ENCODE measurements around the gene GNPTG. TPM values are rescaled to one million over a fixed set of nuclear protein-coding genes. Genes with fewer than 3 reads are reported as not detected.

The GNPTG gene
- 36.3 and 40.2 TPM in 2 replicates for total RNA-seq

DNA sequence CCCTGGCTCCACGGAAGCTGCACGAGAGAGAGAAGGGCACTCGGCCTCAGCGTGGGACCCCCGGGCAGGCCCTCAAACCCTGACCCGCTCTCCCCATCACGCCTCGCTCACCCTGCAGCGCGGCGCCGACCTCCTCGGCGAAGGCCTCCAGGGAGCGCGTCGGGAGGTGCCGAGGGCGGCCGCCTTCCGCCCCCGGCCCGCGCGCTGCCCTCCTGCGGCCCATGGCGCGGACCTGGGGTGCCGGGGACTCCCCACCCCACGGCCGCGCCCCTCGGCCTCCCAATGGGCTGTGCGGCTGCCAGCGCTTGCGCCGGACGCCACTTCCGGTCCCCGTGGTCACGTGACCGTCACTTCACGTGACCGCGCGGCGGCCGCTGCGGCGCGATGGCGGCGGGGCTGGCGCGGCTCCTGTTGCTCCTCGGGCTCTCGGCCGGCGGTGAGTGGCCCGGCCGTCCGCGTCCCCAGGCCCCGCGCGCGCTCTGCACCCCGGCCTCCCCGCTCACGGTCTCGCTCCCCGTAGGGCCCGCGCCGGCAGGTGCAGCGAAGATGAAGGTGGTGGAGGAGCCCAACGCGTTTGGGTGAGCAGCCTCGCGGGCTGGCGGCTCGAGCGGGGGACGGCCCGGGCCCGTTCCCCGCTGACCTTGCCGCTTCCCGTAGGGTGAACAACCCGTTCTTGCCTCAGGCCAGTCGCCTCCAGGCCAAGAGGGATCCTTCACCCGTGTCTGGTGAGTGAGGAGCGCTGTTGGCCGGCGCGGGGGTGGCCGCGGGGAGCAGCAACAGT, at the start of gene GNPTG, which contains the start of gene TSR3:
Gene GNPTG (plus strand): TSS at position 350 of the 781 bp plus-strand sequence. CDS start 35 bp downstream, at position 385.
Gene TSR3 (minus strand): TSS at position 297 of the 781 bp plus-strand sequence. CDS start 74 bp downstream, at position 223.
- intact Hi-C loops (cut with micrococcal nuclease): loop anchor here (1.0 to 2.0 kb wide), 4 partner anchors 8 to 355 kb away; partner anchors contain the start of genes MAPK8IP3 and UQCC4
- CTCF ChIA-PET: no interaction called here
- H3K4me3 Mint-ChIP-seq: peak within 1 kb of the TSS; percentile 85
- peak within 1 kb of the TSS; percentile 77 for H3K27ac Mint-ChIP-seq
- H3K9me3 Mint-ChIP-seq: no peaks in the 10 kb centered on the region
- DNase-seq: peak; percentile 92
- TF ChIP-seq, protein P1, sequence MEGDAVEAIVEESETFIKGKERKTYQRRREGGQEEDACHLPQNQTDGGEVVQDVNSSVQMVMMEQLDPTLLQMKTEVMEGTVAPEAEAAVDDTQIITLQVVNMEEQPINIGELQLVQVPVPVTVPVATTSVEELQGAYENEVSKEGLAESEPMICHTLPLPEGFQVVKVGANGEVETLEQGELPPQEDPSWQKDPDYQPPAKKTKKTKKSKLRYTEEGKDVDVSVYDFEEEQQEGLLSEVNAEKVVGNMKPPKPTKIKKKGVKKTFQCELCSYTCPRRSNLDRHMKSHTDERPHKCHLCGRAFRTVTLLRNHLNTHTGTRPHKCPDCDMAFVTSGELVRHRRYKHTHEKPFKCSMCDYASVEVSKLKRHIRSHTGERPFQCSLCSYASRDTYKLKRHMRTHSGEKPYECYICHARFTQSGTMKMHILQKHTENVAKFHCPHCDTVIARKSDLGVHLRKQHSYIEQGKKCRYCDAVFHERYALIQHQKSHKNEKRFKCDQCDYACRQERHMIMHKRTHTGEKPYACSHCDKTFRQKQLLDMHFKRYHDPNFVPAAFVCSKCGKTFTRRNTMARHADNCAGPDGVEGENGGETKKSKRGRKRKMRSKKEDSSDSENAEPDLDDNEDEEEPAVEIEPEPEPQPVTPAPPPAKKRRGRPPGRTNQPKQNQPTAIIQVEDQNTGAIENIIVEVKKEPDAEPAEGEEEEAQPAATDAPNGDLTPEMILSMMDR (IDR thresholded peaks at IDR 0.05): no peak
- POLR2A ChIA-PET: interaction anchor here (1.0 to 1.8 kb wide), 3 partner anchors 9 to 69 kb away, joined by 3 to 15 read pairs (median 6); partner anchors contain the start of gene UQCC4
- no peaks in the 10 kb centered on the region for H3K27me3 Mint-ChIP-seq
- ATAC-seq (ENCODE audit: low read depth): peak; percentile 93
- peaks cover 24% of the 10 kb centered on the region for H3K36me3 Mint-ChIP-seq (ENCODE audit: low read depth)
- peaks cover 30% of the 10 kb centered on the region for H3K4me1 Mint-ChIP-seq

DNA sequence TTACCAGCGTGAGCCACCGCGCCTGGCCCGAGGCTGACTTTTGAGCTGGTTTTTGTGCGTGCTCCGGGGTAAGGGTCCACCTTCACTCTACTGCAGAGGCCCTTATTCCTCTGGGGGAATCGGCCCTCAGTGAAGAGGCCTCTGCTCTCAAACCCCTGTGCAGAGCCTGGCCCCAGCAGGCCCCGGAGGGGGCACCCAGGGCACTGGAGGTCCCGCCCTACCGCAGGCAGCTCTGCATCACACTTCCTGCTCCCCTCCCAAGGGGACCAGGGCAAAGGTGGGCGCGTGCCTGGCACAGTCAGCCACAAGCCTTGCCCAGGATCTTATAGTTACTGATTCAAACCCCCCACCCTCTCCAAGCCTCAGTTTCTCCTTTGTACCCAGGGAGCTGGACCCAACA, 45.9 kb upstream of the GNPTG start:
- ChIA-PET CTCF (no interaction called here), POLR2A (interaction anchor here (0.7 to 1.8 kb wide), 5 partner anchors 11 to 850 kb away, joined by 3 to 5 read pairs (median 4); partner anchors contain the start of genes TELO2, TRAF7 and UQCC4)
- DNase-seq: no peak
- H3K27ac Mint-ChIP-seq: peak overlapping the region; percentile 59
- intact Hi-C loops (cut with micrococcal nuclease): loop anchor here (5.0 kb wide), 1 partner anchor 411 kb away; no protein-coding TSS in a partner anchor
- H3K4me3 Mint-ChIP-seq: no peak overlapping the region
- ATAC-seq (ENCODE audit: low read depth): no peak
- H3K9me3 Mint-ChIP-seq: no peaks in the 10 kb centered on the region
- H3K27me3 Mint-ChIP-seq: no peaks in the 10 kb centered on the region
- TF ChIP-seq, protein P1 (IDR thresholded peaks at IDR 0.05): no peak
- peaks cover 57% of the 10 kb centered on the region for H3K4me1 Mint-ChIP-seq
- H3K36me3 Mint-ChIP-seq (ENCODE audit: low read depth): peaks cover 10% of the 10 kb centered on the region

DNA sequence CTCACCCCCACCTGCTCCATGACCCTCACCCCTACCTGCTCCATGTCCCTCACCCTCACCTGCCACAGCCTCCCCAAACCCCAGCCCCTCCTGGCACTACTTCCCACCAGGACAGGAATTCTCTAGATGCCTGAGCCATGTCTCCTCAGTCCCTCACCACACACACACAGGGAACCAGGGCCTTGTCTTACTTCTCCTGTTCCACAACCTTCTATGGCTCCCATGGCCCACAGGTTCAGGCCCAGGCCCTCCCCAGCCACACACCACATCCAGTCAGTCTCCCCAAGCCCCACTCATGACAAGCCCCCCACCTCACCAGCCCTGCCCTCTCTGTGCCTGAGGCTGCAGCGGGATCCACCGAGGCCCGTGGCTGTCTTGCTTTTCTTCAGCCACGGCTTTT, 45.4 kb upstream of the GNPTG start:
- intact Hi-C loops (cut with micrococcal nuclease): loop anchor here (5.0 kb wide), 1 partner anchor 411 kb away; no protein-coding TSS in a partner anchor

DNA sequence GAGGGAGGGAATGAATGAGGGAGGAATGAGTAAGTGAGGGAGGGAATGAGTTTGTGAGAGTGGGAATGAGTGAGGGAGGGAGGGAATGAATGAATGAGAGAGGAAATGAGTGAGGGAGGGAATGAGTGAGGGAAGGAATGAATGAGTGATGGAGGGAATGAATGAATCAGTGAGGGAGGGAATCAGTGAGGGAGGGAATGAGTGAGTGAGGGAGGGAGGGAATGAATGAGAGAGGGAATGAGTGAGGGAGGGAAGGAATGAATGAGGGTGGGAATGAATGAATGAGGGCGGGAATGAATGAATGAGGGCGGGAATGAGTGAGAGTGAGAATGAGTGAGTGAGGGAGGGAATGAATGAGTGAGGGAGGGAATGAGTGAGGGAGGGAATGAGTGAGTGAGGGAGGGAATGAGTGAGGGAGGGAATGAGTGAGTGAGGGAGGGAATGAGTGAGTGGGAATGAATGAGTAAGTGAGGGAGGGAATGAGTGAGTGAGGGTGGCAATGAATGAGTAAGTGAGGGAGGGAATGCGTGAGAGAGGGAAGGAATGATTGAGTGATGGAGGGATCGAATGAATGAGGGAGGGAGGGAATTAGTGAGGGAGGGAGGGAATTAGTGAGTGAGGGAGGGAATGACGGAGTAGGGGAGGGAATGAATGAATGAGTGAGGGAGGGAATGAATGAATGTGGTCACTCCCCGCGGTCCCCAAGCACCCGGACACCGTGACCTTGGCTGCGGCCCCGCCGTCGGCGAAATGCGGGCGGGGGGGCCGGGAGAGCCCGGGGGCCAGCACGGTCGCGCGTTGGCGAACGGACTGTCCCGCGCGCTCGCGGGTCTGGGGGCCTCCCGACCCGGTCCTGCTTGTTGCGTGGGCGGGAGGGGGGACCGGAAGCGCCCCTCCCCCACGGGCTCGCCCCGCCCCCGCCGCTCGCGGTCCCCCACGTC, 43.4 kb upstream of the GNPTG start:
- intact Hi-C loops (cut with micrococcal nuclease): loop anchor here (1.0 to 5.0 kb wide), 3 partner anchors 112 to 474 kb away; partner anchors contain the start of genes NUBP2, SPSB3 and UQCC4
- no peak for ATAC-seq (ENCODE audit: low read depth)
- peak overlapping the region; percentile 91 for H3K4me3 Mint-ChIP-seq
- ChIA-PET CTCF (no interaction called here), POLR2A (interaction anchor here (0.6 to 3.0 kb wide), 16 partner anchors 8 to 656 kb away, joined by 3 to 26 read pairs (median 4); partner anchors contain the start of genes NUBP2, RPS2, SPSB3 and UQCC4)
- H3K4me1 Mint-ChIP-seq: peaks cover 70% of the 10 kb centered on the region
- TF ChIP-seq, protein P1 (IDR thresholded peaks at IDR 0.05): no peak
- H3K9me3 Mint-ChIP-seq: no peaks in the 10 kb centered on the region
- H3K27ac Mint-ChIP-seq: peak overlapping the region; percentile 100
- H3K36me3 Mint-ChIP-seq (ENCODE audit: low read depth): peaks cover 21% of the 10 kb centered on the region
- no peak for DNase-seq
- H3K27me3 Mint-ChIP-seq: no peaks in the 10 kb centered on the region

More for the DNA sequence above, 45.4 kb upstream of the GNPTG start:
- H3K9me3 Mint-ChIP-seq: no peaks in the 10 kb centered on the region
- no peaks in the 10 kb centered on the region for H3K27me3 Mint-ChIP-seq
- peaks cover 14% of the 10 kb centered on the region for H3K36me3 Mint-ChIP-seq (ENCODE audit: low read depth)
- no peak for ATAC-seq (ENCODE audit: low read depth)
- CTCF ChIA-PET: no interaction called here
- no peak for DNase-seq
- H3K27ac Mint-ChIP-seq: peak overlapping the region; percentile 59
- POLR2A ChIA-PET: interaction anchor here (0.9 to 1.2 kb wide), 2 partner anchors 20 to 114 kb away, joined by 4 read pairs; partner anchors contain the start of gene UQCC4
- peak overlapping the region; percentile 53 for H3K4me3 Mint-ChIP-seq
- peaks cover 61% of the 10 kb centered on the region for H3K4me1 Mint-ChIP-seq
- TF ChIP-seq, protein P1 (IDR thresholded peaks at IDR 0.05): no peak
